ENCODE data around the gene VENTX.

- TF ChIP-seq CTCF (IDR thresholded peaks at IDR 0.05) (no peak), REST (IDR thresholded peaks at IDR 0.05; ENCODE audit: insufficient read depth in 1 of 2, low read depth in 2 of 2, low read length in 1 of 2) (no peak)
Measured at GRCh38 chr10:133274751-133275683, 37.4 kb downstream of the VENTX start.

All from Panc1 (cell line).